Esophagus muscularis mucosa (tissue), 4 donors: ENCODE data around the gene AHRR.

Source experiments
- CTCF ChIP-seq, 3 experiments: fragments of 200-600 bp in 2 of 3; fragments of 450-650 bp in 1 of 3; sonication (generic) in 2 of 3; IDR thresholded peaks; one replicate each; pipeline ENCODE4 v1.5.1; 2017 to 2019; ENCODE audit warnings: antibody characterized with exemption in 3 of 3, mild to moderate bottlenecking in 2 of 3, moderate library complexity in 1 of 3
- EP300 ChIP-seq: sonication (generic); formaldehyde crosslinking; IDR thresholded peaks from one replicate; pipeline ENCODE4 v1.6.1; 2017; ENCODE audit warnings: antibody characterized with exemption
- POLR2A ChIP-seq: fragments of 450-650 bp; IDR thresholded peaks from one replicate; pipeline ENCODE4 v1.6.1; 2017; ENCODE audit warnings: antibody characterized with exemption, moderate library complexity, mild to moderate bottlenecking, low read depth
- POLR2AphosphoS5 ChIP-seq, 2 donors: sonication (generic); formaldehyde crosslinking; IDR thresholded peaks; one replicate each; pipeline ENCODE4 v1.6.1; 2017; ENCODE audit warnings: antibody characterized with exemption in 2 of 2

- no peak for TF ChIP-seq CTCF (IDR thresholded peaks at IDR 0.05)
- TF ChIP-seq POLR2A = no peak
- TF ChIP-seq EP300 = no peak
- TF ChIP-seq POLR2AphosphoS5 (IDR thresholded peaks at IDR 0.05) = no peak
Measured at GRCh38 chr5:335740-336038, 14.2 kb downstream of the AHRR start.
